BLaER1 treated with 17β-estradiol and CSF1 and Interleukin-3, amounts not matched to agents 10 nM and 100 nM (cell line): ENCODE measurements around the gene SKAP2.

Experiments
- H3K27ac ChIP-seq, 11 experiments: shearing (Covaris generic); formaldehyde crosslinking; 2 replicates each; pipeline ENCODE4 v1.8.1; 2022
- H3K27me3 ChIP-seq, 11 experiments: shearing (Covaris generic); formaldehyde crosslinking; 2 replicates each; pipeline ENCODE4 v1.8.1; 2022
- H3K36me3 ChIP-seq, 11 experiments: shearing (Covaris generic); formaldehyde crosslinking; 2 replicates each; pipeline ENCODE4 v1.8.1; 2022
- H3K4me1 ChIP-seq, 10 experiments: shearing (Covaris generic); formaldehyde crosslinking; 2 replicates each; pipeline ENCODE4 v1.8.1; 2022
- H3K4me2 ChIP-seq, 11 experiments: shearing (Covaris generic); formaldehyde crosslinking; 2 replicates each; pipeline ENCODE4 v1.8.1; 2022
- H3K4me3 ChIP-seq, 10 experiments: shearing (Covaris generic); formaldehyde crosslinking; 2 replicates each; pipeline ENCODE4 v1.8.1; 2022
- H3K9ac ChIP-seq, 11 experiments: shearing (Covaris generic); formaldehyde crosslinking; 2 replicates each; pipeline ENCODE4 v1.8.1; 2022
- H3K9me3 ChIP-seq, 11 experiments: shearing (Covaris generic); formaldehyde crosslinking; replicated peaks in 1 of 11; 2 replicates each; pipeline ENCODE4 v1.8.1; 2022
- H4K20me1 ChIP-seq, 11 experiments: shearing (Covaris generic); formaldehyde crosslinking; 2 replicates each; pipeline ENCODE4 v1.8.1; 2022
- Cebpa-rat ChIP-seq, 11 experiments: shearing (Covaris generic); IDR thresholded peaks; 2 replicates each; pipeline ENCODE4 v1.8.1; 2022

Gene SKAP2

DNA sequence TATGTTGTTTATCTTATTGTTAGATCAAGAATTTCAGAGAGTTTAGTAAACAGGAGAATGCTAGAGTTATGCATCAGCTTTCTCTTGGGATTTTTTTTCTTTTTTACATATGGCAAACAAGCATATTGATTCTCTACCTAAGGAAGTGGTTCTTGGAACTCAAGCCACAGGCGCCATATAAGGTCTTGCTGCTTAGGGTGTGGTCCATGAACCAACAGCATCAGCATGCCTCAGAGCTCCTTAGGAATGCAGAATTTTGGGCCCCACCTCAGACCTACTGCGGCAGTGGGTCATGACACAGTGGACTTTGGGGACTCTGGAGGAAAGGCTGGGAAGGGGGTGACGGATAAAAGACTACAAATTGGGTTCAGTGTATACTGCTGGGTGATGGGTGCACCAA is 230.8 kb downstream of the SKAP2 start:
- Histone ChIP-seq H3K27me3 (no peaks in the 10 kb centered on the region), H3K9ac (no peak overlapping the region), H3K27ac (no peak overlapping the region), H3K36me3 (no peaks in the 10 kb centered on the region), H3K4me3 (no peak overlapping the region), H3K4me2 (no peak overlapping the region), H3K4me1 (no peaks in the 10 kb centered on the region), H4K20me1 (no peaks in the 10 kb centered on the region), H3K9me3 (no peaks in the 10 kb centered on the region)
- TF ChIP-seq Cebpa-rat (IDR thresholded peaks at IDR 0.05), result no peak

DNA sequence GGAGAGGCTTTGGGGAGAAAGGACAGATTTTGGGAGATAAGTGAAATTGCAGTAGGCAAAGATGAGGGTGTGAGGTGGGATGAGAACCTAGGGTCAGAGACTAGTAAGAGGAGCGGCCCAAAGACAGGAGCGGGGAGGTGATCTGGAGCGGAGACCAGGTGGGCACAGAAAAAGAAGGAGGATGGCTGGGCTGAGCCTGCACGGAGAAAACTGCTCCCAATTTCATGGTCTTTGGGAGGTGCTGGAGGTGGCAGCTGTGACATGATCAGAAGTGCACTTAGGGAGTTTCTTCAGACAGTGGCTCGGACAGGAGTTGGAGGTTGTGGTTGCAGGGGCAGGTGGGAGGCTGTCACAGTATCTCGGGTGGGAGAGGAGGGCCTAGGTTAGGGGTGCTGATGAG is 232.8 kb downstream of the SKAP2 start:
- Histone ChIP-seq H3K27ac (no peak overlapping the region), H3K4me3 (no peak overlapping the region), H3K27me3 (no peaks in the 10 kb centered on the region), H4K20me1 (no peaks in the 10 kb centered on the region), H3K9me3 (no peaks in the 10 kb centered on the region), H3K9ac (no peak overlapping the region), H3K4me1 (no peaks in the 10 kb centered on the region), H3K4me2 (no peak overlapping the region), H3K36me3 (no peaks in the 10 kb centered on the region)
- no peak for TF ChIP-seq Cebpa-rat (IDR thresholded peaks at IDR 0.05)

DNA sequence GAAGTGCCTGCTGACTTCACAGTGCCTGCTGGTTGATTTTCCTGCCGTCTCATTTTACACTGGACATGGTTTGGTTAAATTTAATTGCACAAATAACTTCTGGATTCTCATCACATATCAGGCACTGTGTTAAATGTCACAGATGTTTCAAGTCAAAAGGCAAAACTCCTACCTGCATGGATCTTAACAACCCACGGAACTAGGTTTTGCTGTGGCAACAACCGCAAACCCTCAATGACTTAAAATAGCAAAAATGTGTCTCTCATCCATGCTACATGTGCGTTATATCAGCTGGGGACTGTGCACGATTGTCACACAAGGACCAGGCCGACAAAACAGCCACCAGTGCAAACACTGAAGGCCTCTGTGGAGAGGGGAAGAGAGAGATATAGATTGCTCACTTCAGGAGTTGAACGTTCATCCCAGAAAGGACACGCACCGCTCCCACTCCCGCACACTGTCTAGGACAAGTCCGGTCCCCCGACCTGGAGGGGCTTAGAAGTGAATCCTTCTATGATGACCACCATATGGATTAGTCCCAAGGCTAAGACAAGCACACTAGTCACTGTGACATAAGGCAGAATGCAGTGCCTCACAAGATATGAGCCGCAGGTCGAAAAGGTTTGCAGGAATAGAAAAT is 233.3 kb downstream of the SKAP2 start:
- TF ChIP-seq Cebpa-rat (IDR thresholded peaks at IDR 0.05), result no peak
- H3K36me3 ChIP-seq, result no peaks in the 10 kb centered on the region
- no peak overlapping the region for H3K4me3 ChIP-seq
- no peaks in the 10 kb centered on the region for H4K20me1 ChIP-seq
- H3K4me1 ChIP-seq, result no peaks in the 10 kb centered on the region
- no peaks in the 10 kb centered on the region for H3K27me3 ChIP-seq
- H3K27ac ChIP-seq, result no peak overlapping the region
- H3K4me2 ChIP-seq, result no peak overlapping the region
- H3K9me3 ChIP-seq, result no peaks in the 10 kb centered on the region
- H3K9ac ChIP-seq, result no peak overlapping the region

DNA sequence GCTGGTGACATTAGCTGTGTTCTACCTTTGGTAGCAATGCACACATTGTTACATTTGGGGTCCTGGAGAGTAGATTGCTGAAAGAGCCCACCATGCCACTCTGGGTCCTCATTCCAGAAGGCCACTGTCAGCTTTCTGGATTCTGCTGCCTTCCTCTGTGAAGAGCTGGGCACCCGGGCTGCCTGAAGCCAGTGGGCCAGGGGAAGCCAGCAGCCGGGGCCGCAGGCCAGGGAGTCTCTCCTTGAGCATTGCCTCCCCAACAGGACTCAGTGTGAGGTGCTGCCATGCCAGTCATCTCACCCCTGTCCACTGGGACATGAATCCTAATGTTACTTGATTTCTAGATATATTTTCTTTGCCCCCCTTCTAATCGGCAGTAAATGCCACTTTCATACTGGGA is 234.0 kb downstream of the SKAP2 start:
- H3K4me2 ChIP-seq, result no peak overlapping the region
- no peaks in the 10 kb centered on the region for H3K36me3 ChIP-seq
- TF ChIP-seq Cebpa-rat (IDR thresholded peaks at IDR 0.05), result no peak
- H3K27ac ChIP-seq, result no peak overlapping the region
- no peaks in the 10 kb centered on the region for H3K9me3 ChIP-seq
- no peak overlapping the region for H3K9ac ChIP-seq
- no peaks in the 10 kb centered on the region for H3K4me1 ChIP-seq
- H3K27me3 ChIP-seq, result no peaks in the 10 kb centered on the region
- no peaks in the 10 kb centered on the region for H4K20me1 ChIP-seq
- H3K4me3 ChIP-seq, result no peak overlapping the region

DNA sequence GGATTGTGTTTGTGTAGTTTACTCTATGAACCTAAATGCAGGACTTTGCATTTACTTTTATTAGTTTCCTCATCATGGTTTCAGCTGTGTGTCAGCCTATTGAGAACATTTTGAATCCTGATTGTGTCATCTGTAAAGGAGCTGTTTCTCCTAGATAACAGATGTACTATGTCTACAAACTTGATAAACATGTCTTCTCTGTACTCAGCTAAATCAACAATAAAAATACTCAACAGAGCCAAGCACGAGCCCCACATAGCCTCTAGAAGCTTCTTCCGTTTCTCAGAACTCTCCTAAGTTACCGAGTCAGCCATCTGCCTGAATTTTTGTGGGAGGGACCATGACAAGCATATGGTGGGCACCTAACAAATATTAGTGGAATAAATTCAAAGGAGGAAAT is 234.7 kb downstream of the SKAP2 start:
- H3K4me1 ChIP-seq, result no peaks in the 10 kb centered on the region
- H3K9me3 ChIP-seq, result no peaks in the 10 kb centered on the region
- no peak overlapping the region for H3K27ac ChIP-seq
- no peak for TF ChIP-seq Cebpa-rat (IDR thresholded peaks at IDR 0.05)
- no peaks in the 10 kb centered on the region for H4K20me1 ChIP-seq
- no peak overlapping the region for H3K9ac ChIP-seq
- no peaks in the 10 kb centered on the region for H3K36me3 ChIP-seq
- no peak overlapping the region for H3K4me3 ChIP-seq
- no peaks in the 10 kb centered on the region for H3K27me3 ChIP-seq
- no peak overlapping the region for H3K4me2 ChIP-seq

DNA sequence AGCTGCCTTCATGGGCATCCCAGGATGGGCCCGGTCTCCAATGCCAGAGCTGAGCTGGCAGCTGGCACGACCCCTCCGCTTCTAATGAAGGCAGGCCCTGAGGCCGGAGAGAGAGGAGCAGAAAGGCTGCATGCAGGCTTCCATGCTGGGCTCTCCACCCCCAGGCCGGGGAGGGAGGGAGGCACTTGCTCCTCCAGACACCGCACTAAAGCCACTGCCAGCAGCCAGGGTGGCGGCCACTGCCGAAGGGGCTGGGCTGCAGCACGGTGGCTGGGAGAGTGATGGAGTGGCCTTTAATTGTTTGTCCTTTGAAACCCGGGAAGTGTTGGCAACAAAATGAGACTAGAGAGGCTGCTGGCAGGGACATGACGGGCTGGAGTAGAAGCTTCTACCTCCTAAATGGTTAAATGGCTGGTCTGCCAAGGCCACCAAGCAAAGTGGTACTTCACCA is 236.5 kb downstream of the SKAP2 start:
- no peaks in the 10 kb centered on the region for H3K27me3 ChIP-seq
- no peak overlapping the region for H3K4me2 ChIP-seq
- H3K9ac ChIP-seq, result no peak overlapping the region
- no peaks in the 10 kb centered on the region for H3K36me3 ChIP-seq
- H3K4me1 ChIP-seq, result no peaks in the 10 kb centered on the region
- no peaks in the 10 kb centered on the region for H3K9me3 ChIP-seq
- no peak overlapping the region for H3K4me3 ChIP-seq
- H4K20me1 ChIP-seq, result no peaks in the 10 kb centered on the region
- TF ChIP-seq Cebpa-rat (IDR thresholded peaks at IDR 0.05), result no peak
- no peak overlapping the region for H3K27ac ChIP-seq

DNA sequence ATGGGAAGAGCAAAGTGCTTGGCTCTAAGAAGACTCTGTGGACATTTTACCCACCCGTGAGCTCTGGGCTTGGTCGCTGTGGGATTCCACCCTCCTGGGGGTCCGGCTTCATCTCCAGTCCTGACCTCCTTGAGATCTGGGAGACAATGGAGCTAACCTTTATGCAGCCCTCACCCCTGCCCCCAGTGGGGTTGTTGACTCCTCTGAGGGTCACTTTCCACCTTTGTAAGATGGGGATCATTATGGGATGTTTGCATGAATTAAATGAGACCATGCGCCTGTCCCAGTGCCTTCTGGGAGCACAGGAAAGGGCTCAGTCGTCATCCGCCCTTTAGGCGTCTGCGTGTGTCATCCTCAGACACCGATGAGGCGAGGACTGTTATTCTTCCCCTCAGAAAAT is 237.2 kb downstream of the SKAP2 start:
- no peaks in the 10 kb centered on the region for H4K20me1 ChIP-seq
- no peaks in the 10 kb centered on the region for H3K9me3 ChIP-seq
- no peak overlapping the region for H3K4me2 ChIP-seq
- H3K27me3 ChIP-seq, result no peaks in the 10 kb centered on the region
- TF ChIP-seq Cebpa-rat (IDR thresholded peaks at IDR 0.05), result no peak
- no peak overlapping the region for H3K9ac ChIP-seq
- H3K27ac ChIP-seq, result no peak overlapping the region
- no peak overlapping the region for H3K4me3 ChIP-seq
- H3K36me3 ChIP-seq, result no peaks in the 10 kb centered on the region
- H3K4me1 ChIP-seq, result no peaks in the 10 kb centered on the region

DNA sequence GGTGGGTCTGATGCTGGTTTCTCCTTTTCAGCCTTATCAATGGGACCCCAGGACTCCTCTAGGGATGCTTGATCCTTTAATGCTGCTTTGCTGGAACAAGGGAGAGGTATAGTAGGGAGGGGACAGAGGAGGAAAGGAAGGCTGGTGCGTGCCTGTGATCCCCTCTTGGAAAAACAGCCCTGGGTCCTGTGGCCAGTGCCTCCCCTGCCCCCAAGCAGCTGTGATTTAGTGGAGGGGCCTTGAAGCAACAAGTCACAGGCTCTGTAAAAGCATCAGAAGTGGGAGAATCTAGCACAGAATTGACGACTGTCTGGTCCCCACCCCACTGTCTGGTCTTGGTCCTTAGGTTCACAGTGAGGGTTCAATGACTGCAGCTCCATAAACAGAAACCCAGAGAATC is 237.7 kb downstream of the SKAP2 start:
- Histone ChIP-seq H3K9me3 (no peaks in the 10 kb centered on the region), H3K36me3 (no peaks in the 10 kb centered on the region), H3K27me3 (no peaks in the 10 kb centered on the region), H3K4me2 (no peak overlapping the region), H3K27ac (no peak overlapping the region), H4K20me1 (no peaks in the 10 kb centered on the region), H3K4me1 (no peaks in the 10 kb centered on the region), H3K9ac (no peak overlapping the region), H3K4me3 (no peak overlapping the region)
- no peak for TF ChIP-seq Cebpa-rat (IDR thresholded peaks at IDR 0.05)

DNA sequence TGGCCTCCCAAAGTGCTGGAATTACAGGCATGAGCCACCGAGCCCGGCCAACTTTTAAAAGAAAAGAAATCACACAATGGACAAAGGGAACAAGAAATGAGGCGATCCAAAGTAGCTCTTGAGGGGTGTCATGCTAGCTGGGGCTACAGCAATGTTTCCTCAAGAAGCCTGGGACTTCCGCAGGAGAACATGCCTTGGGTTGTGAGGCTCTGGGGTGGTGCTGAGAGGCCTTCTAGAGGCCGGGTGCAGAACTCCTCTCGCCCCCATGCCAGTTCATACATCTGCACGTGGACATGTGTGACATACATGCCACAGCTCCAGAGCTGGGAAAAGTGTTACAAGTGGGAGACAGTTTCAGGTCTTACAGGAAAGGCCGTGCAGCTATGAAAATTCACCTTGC is 238.2 kb downstream of the SKAP2 start:
- no peak for TF ChIP-seq Cebpa-rat (IDR thresholded peaks at IDR 0.05)
- Histone ChIP-seq H4K20me1 (no peaks in the 10 kb centered on the region), H3K4me2 (no peak overlapping the region), H3K4me1 (no peaks in the 10 kb centered on the region), H3K9ac (no peak overlapping the region), H3K27me3 (no peaks in the 10 kb centered on the region), H3K4me3 (no peak overlapping the region), H3K9me3 (no peaks in the 10 kb centered on the region), H3K36me3 (no peaks in the 10 kb centered on the region), H3K27ac (no peak overlapping the region)

DNA sequence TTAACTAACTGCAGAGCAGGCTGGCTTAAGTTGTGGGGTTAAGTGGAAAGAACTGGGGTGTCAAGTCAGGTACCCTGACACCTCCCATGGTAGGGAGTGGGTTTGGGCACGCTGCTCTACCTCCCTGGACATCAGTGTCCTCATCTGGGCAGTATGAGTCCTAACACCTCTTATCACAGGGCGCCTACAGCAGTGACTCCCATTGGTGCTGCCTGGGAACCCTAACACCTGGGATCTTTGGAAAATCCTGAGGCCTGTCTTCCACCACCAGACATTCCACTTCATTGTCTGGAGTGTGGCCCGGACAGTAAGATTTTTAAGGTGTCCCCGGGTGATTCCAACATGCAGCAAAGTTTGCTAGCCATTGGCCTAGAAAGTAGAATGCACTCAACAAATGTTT is 239.1 kb downstream of the SKAP2 start:
- H3K36me3 ChIP-seq, result no peaks in the 10 kb centered on the region
- no peak for TF ChIP-seq Cebpa-rat (IDR thresholded peaks at IDR 0.05)
- H3K4me3 ChIP-seq, result no peak overlapping the region

More for the DNA sequence above, 239.1 kb downstream of the SKAP2 start:
- no peak overlapping the region for H3K9ac ChIP-seq
- H3K27me3 ChIP-seq, result no peaks in the 10 kb centered on the region
- H3K9me3 ChIP-seq, result peaks cover 0 to 2% (median 0%) of the 10 kb centered on the region in 11 experiments; a peak in 2 of 22 replicates
- H4K20me1 ChIP-seq, result no peaks in the 10 kb centered on the region
- H3K27ac ChIP-seq, result no peak overlapping the region
- H3K4me2 ChIP-seq, result no peak overlapping the region
- H3K4me1 ChIP-seq, result no peaks in the 10 kb centered on the region
